Endothelial cell of hepatic sinusoid (primary cell): ENCODE measurements around the gene VCP.
"Not testable (repeated sequence)": the region's sequence is repeated elsewhere in the genome, so short reads cannot be mapped to it uniquely, and the experiment has no call there.

ENCODE experiments used
- in situ Hi-C: cut with HindIII; loops from 2 replicates; pipeline ENCODE4 v1.10.0; 2017; ENCODE audit warnings: low sequenced_read_pairs

The VCP gene

GRCh38 chr9:35026671-35027070 is 45.8 kb downstream of the VCP start:
- in situ Hi-C loops: no loop called here

DNA sequence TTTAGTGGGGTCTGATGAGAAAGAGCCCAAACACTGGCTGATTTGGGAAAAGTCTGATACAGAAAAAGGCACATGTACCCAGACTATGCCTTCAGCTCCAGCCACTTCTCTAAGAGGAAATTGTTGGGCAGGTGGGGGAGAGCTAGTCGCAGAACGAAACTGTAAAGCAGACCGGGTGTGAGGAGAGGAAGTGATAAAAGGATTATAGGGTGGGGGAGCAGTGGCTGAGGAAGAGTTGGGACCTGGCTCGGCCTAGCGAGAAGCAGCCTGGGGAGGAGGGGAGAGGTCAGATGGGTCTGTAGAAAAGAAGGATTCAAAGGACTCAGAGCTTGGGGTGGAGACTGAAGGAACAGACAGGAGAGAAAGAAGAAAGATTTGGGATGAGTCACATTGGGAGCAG is 49.0 kb downstream of the VCP start:
- in situ Hi-C loops: not testable (repeated sequence)

GRCh38 chr9:35014517-35014916 is 57.9 kb downstream of the VCP start:
- in situ Hi-C loops: no loop called here

- in situ Hi-C loops: no loop called here
These were observed 62.0 kb downstream of the VCP start for GRCh38 chr9:35010351-35010958.
